ENCODE results near the gene CPN1.

CPN1 gene

DNA sequence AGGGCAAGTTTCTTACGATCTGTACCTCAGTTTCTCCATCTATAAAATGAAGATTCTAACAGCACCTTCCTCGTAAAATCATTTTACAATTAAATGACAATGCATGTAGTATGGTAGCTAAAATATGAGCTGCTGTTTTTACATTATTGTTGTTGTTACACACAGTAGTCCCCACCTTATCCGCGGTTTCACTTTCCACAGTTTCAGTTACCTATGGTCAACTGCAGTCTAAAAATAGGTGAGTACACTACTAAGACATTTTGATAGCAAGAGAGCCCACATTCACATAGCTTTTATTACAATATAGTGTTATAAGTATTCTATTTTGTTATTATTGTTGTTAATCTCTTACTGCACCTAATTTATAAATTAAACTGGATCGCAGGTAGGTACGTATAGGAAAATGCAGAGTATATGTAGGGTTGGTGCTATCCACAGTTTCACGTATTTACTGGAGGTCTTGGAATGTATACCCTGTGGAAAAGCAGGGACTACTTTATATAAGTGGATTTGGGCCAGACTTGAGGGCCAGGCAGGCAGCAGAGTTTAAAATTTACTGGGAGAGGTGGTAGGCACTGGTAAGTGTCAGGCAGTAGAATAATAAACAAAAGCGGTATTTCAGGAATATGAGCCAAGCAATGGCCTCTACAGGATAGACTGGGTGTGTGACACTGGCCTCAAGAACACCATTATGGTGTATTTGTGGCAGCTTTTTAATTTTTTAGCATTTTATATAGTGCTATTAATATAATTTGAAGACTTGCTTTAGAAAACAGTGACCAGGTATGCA is 82.2 kb downstream of the CPN1 start:
- DNase-seq (ENCODE audit: low read depth in 2 of 3, low spot score in 2 of 3), result no peak

- DNase-seq (ENCODE audit: low read depth in 2 of 3, low spot score in 2 of 3), result no peak
These were observed 82.8 kb downstream of the CPN1 start for GRCh38 chr10:99998889-99999288.

DNA sequence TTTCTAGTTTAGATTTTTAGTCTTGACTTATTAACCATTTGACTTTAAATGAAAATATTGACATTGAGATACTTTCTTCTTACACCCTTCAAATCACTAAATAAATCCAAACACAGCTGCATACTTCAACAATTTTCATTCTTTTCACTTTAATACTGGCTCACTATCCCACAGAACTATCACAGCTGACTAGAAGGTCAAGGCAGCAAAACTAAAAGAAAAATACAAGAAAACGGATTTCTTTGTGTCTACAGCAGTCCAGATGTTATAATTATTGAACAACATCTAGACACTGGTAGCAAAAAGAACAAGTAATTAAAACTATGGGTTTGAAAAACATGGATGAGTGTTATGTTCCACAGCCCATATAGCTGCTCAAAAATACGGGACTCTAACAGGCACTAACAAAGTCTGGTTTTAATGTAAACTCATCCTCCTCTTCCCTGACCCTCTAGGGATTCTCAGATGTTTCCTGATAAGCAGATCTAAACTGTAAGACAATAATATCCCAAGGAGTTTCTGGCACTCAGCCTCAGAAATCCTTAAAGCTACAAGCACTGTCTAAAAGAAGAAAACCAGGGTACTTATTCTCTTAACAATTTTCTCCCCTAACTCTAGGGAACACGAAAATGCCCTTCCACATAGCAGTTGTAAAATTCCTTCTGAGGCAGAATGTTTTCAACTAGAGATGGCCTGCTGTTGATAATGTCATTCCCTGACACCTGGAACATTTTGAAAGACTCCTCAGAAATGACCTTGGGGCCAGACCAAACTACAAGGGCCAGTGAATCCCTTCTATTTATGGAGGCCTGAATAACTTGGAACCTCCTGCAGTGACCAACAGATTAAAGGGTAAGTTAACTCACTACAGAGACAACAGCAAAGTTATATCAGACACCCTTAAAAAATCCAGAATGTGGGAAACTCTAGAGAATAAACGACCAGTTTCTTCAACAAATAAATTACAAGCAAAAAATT is 84.7 kb downstream of the CPN1 start:
- DNase-seq (ENCODE audit: low read depth in 2 of 3, low spot score in 2 of 3), result no peak

DNA sequence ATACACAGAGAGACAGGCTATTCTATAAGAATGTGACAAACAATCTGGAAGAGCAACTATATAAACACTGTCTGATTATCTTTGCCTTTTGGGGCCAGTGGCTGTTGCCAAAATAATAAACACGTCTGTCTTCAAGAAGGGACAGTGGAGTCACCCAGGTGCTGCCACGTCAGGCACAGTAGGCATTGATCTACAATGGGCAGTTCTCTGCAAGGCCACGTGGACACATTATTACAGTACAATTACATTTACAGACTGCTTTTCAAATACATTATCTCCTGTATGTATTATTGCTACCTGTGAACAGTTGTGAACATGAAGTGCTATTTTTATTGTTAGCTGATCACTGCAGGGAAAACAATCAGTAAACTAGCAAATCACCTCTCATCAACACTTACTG is 86.0 kb downstream of the CPN1 start:
- no peak for DNase-seq (ENCODE audit: low read depth in 2 of 3, low spot score in 2 of 3)

DNA sequence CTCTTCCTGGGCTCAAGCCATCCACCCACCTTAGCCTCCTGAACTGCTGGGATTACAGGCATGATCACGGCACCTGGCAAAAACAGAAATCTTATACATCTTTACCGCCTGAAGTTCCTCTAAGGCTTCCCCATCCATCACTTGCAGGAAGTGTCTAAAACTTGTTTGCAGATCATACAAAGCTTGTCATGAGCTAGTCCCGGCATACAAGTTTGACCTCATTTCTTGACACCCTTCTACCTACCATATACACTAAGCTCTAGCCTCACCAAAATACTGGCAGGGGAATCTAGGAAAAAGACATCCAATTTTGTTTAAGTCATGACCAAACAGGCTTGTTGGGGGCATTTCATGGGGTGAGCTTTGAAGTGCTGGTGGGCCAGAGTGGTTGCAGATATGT is 86.4 kb downstream of the CPN1 start:
- DNase-seq (ENCODE audit: low read depth in 2 of 3, low spot score in 2 of 3), result no peak

GRCh38 chr10:99994801-99995200 is 86.9 kb downstream of the CPN1 start:
- DNase-seq (ENCODE audit: low read depth in 2 of 3, low spot score in 2 of 3), result no peak

GRCh38 chr10:99993701-99994689 is 87.7 kb downstream of the CPN1 start:
- peak in 1 of 3 experiments; percentile 18 for DNase-seq (ENCODE audit: low read depth in 2 of 3, low spot score in 2 of 3)
